Neutrophil (primary cell): Measurements from ENCODE around the gene KIF15.

Source experiments
- H3K27ac ChIP-seq: fragments of 200-600 bp; sonication (generic); 2 replicates; pipeline ENCODE4 v1.5.1; 2016; ENCODE audit warnings: mild to moderate bottlenecking, moderate library complexity
- H3K27me3 ChIP-seq: fragments of 200-600 bp; sonication (generic); 2 replicates; pipeline ENCODE4 v1.6.0; 2016; ENCODE audit warnings: mild to moderate bottlenecking
- H3K36me3 ChIP-seq: fragments of 200-600 bp; sonication (generic); 2 replicates; pipeline ENCODE4 v1.5.1; 2017
- H3K4me1 ChIP-seq, 2 experiments: fragments of 200-600 bp in 1 of 2; sonication (generic) in 1 of 2; 1 replicate in 1 of 2; 2 replicates in 1 of 2; pipeline versions ENCODE4 v1.5.1 to v1.6.1; 2013 to 2016; ENCODE audit warnings: low read depth in 1 of 2, low read length in 1 of 2, mild to moderate bottlenecking in 1 of 2, moderate library complexity in 1 of 2; ENCODE audit not compliant: control insufficient read depth in 1 of 2, insufficient read depth in 1 of 2
- H3K4me3 ChIP-seq, 2 experiments: fragments of 200-600 bp in 1 of 2; sonication (generic) in 1 of 2; 1 replicate in 1 of 2; 2 replicates in 1 of 2; pipeline ENCODE4 v1.5.1; 2013 to 2016; ENCODE audit warnings: low read depth in 1 of 2, low read length in 1 of 2, mild to moderate bottlenecking in 1 of 2, moderate library complexity in 1 of 2
- H3K9me3 ChIP-seq: fragments of 200-600 bp; sonication (generic); 2 replicates; pipeline ENCODE4 v1.5.1; 2016
- CTCF ChIP-seq: fragments of 200-600 bp; sonication (generic); IDR thresholded peaks from 2 replicates; pipeline ENCODE4 v1.5.1; 2016; ENCODE audit warnings: antibody characterized with exemption

Gene KIF15

GRCh38 chr3:44831232-44831631 is 69.6 kb downstream of the KIF15 start:
- H3K9me3 ChIP-seq, result peaks cover 3% of the 10 kb centered on the region
- no peaks in the 10 kb centered on the region for H3K27me3 ChIP-seq
- peaks cover 58% of the 10 kb centered on the region for H3K36me3 ChIP-seq
- H3K4me3 ChIP-seq, result no peak overlapping the region
- H3K27ac ChIP-seq, result no peak overlapping the region
- no peaks in the 10 kb centered on the region for H3K4me1 ChIP-seq
- no peak for TF ChIP-seq CTCF

- Histone ChIP-seq H3K4me3 (no peak overlapping the region), H3K27ac (no peak overlapping the region), H3K36me3 (peaks cover 50% of the 10 kb centered on the region), H3K27me3 (no peaks in the 10 kb centered on the region), H3K9me3 (peaks cover 10% of the 10 kb centered on the region), H3K4me1 (no peaks in the 10 kb centered on the region)
- no peak for TF ChIP-seq CTCF
Measured at GRCh38 chr3:44832032-44832431, 70.4 kb downstream of the KIF15 start.

GRCh38 chr3:44832965-44833364 is 71.4 kb downstream of the KIF15 start:
- peaks cover 11% of the 10 kb centered on the region for H3K9me3 ChIP-seq
- H3K4me1 ChIP-seq, result no peaks in the 10 kb centered on the region
- H3K4me3 ChIP-seq, result no peak overlapping the region
- no peak for TF ChIP-seq CTCF
- no peak overlapping the region for H3K27ac ChIP-seq
- H3K36me3 ChIP-seq, result peaks cover 51% of the 10 kb centered on the region
- no peaks in the 10 kb centered on the region for H3K27me3 ChIP-seq

- H3K27me3 ChIP-seq, result no peaks in the 10 kb centered on the region
- no peak overlapping the region for H3K27ac ChIP-seq
- peaks cover 51% of the 10 kb centered on the region for H3K36me3 ChIP-seq
- H3K4me3 ChIP-seq, result no peak overlapping the region
- no peaks in the 10 kb centered on the region for H3K4me1 ChIP-seq
- TF ChIP-seq CTCF, result no peak
- peaks cover 11% of the 10 kb centered on the region for H3K9me3 ChIP-seq
Measured at GRCh38 chr3:44833394-44833793, 71.8 kb downstream of the KIF15 start.

- TF ChIP-seq CTCF, result no peak
- H3K4me1 ChIP-seq, result no peaks in the 10 kb centered on the region
- H3K9me3 ChIP-seq, result peaks cover 11% of the 10 kb centered on the region
- no peak overlapping the region for H3K4me3 ChIP-seq
- peaks cover 53% of the 10 kb centered on the region for H3K36me3 ChIP-seq
- H3K27ac ChIP-seq, result no peak overlapping the region
- H3K27me3 ChIP-seq, result no peaks in the 10 kb centered on the region
Measured at GRCh38 chr3:44835684-44836083, 74.1 kb downstream of the KIF15 start.

GRCh38 chr3:44842376-44842775 is 80.8 kb downstream of the KIF15 start:
- Histone ChIP-seq H3K27me3 (no peaks in the 10 kb centered on the region), H3K9me3 (no peaks in the 10 kb centered on the region), H3K4me1 (no peaks in the 10 kb centered on the region), H3K36me3 (peaks cover 84% of the 10 kb centered on the region), H3K4me3 (no peak overlapping the region), H3K27ac (no peak overlapping the region)
- no peak for TF ChIP-seq CTCF
